GM12892 (cell line): ENCODE measurements around the gene NET1.

Experiments
- POLR2A ChIP-seq: IDR thresholded peaks from 2 replicates; pipeline ENCODE4 v1.6.1; 2011; ENCODE audit warnings: low read depth, low read length, control low read depth
- POLR2AphosphoS5 ChIP-seq: IDR thresholded peaks from 2 replicates; pipeline ENCODE4 v1.6.1; 2011; ENCODE audit warnings: low read depth, low read length, control low read depth

DNA sequence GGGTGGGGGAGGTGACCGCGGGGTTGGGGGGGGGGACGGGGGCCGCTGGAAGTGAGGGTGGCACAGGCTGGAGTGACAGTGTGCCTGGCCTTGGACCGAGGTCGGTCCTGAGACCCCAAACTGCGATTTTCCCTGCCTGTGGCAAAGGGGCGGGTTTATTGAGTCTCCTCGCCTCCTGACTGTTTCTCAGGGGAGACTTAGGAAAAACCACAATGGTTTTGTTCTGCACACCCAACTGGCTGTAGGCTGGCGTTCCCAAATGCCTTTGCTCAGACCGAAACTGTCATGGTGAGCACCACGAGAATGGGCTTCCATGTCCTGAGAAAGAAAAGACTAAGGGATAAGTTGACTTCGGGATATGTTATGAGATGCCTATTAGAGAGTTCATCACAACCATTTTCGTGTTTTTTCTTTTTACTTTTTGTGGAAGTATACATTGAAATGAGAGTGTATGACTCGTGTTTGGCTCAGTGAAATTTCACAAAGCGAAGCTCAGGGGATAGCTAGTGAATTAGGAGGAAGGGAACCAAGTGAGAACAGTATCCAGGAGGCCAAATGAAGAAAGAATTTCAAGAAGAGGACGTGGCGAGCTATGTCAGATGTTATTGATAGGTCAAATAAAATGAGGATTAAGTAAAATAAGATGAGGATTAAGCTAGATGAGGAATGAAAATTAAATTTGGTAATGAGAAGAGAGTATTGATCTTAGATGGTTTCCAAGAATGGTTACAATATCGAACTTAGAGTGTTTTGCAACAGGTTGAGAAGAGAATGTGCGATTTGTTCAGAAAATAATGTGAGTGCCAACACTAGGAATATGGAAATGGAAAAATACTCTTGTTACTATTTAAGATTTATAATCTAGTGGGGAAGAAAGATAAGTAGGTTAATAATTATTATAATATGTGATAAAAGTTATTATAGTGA is 918 bp downstream of the NET1 start:
- TF ChIP-seq POLR2AphosphoS5 (no peak), POLR2A (no peak)
